ENCODE measurements around the gene AK9. TPM values are rescaled to one million over a fixed set of nuclear protein-coding genes. Genes with fewer than 3 reads are reported as not detected.

AK9 gene
- total and polyA plus RNA-seq, 4 donors = 2.7 to 12.5 (median 10.8) TPM

DNA sequence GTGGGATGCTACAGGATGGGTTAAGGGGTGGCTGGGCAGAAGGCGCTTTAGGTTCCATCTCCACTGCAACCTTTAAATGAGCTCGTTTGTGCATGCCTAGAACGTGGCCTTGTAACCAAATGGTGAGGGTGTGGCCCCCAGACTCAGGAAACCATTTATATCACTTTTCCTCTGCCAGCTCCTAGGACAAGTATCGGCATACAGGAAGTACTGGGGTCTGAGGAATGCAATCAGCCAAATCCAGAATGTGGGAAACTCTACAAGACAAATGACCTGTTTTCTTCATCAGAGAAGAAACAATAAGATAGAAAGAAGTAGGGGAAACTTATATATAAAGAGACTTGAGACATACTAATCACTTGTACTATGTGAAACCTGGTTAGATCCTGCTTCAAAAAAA lies 21.2 kb downstream of the AK9 start:
- Histone ChIP-seq H3K36me3 (ENCODE audit: control insufficient read depth in 1 of 2, insufficient read depth in 2 of 2, low read length in 1 of 2) (no peaks in the 10 kb centered on the region), H3K9me3 (ENCODE audit: control insufficient read depth, low read length) (no peaks in the 10 kb centered on the region), H3K4me3 (ENCODE audit: low read length in 2 of 2) (no peak overlapping the region), H3K27me3 (ENCODE audit: control insufficient read depth in 1 of 2, insufficient read depth in 2 of 2, low read length in 1 of 2) (no peaks in the 10 kb centered on the region), H3K4me1 (ENCODE audit: control insufficient read depth in 1 of 2, insufficient read depth in 2 of 2, low read length in 2 of 2) (no peaks in the 10 kb centered on the region), H3K27ac (ENCODE audit: low read depth in 1 of 2, low read length in 2 of 2) (no peak overlapping the region)
- ATAC-seq (ENCODE audit: low FRiP score) = no peak
- intact Hi-C loops (cut with DNase I) = no loop called here
- no peak for DNase-seq
- 49 to 68% methylated on average over 4 of the region's 4 CpGs for WGBS, 2 donors

DNA sequence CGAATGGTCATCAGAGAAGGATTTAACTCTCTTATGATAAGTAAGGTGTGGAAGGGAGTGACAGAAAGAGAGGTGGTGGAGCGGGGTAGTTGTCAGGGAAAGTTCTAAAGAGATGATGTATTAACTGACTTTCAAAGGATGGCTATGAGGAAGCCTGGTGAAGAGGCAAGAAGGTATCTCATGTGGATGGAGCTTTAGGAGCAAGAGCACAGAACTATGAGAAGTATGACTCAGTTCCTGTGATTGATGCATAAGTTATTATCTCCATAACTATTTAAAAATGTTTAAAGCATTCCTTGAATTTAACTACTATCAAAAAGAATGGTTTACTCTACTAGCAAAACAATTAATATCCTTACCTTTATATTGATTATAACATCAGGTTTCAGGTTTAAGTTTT lies 28.8 kb downstream of the AK9 start:
- Histone ChIP-seq H3K9me3 (ENCODE audit: control insufficient read depth, low read length) (no peaks in the 10 kb centered on the region), H3K27ac (ENCODE audit: low read depth in 1 of 2, low read length in 2 of 2) (no peak overlapping the region), H3K36me3 (ENCODE audit: control insufficient read depth in 1 of 2, insufficient read depth in 2 of 2, low read length in 1 of 2) (no peaks in the 10 kb centered on the region), H3K4me1 (ENCODE audit: control insufficient read depth in 1 of 2, insufficient read depth in 2 of 2, low read length in 2 of 2) (no peaks in the 10 kb centered on the region), H3K4me3 (ENCODE audit: low read length in 2 of 2) (no peak overlapping the region), H3K27me3 (ENCODE audit: control insufficient read depth in 1 of 2, insufficient read depth in 2 of 2, low read length in 1 of 2) (no peaks in the 10 kb centered on the region)
- DNase-seq = no peak
- intact Hi-C loops (cut with DNase I) = no loop called here
- no peak for ATAC-seq (ENCODE audit: low FRiP score)
- 91% methylated on average over 2 of the region's 2 CpGs for WGBS, 2 donors

- no peak for ATAC-seq (ENCODE audit: low FRiP score)
- Histone ChIP-seq H3K27me3 (ENCODE audit: control insufficient read depth in 1 of 2, insufficient read depth in 2 of 2, low read length in 1 of 2) (no peaks in the 10 kb centered on the region), H3K4me1 (ENCODE audit: control insufficient read depth in 1 of 2, insufficient read depth in 2 of 2, low read length in 2 of 2) (no peaks in the 10 kb centered on the region), H3K9me3 (ENCODE audit: control insufficient read depth, low read length) (no peaks in the 10 kb centered on the region), H3K4me3 (ENCODE audit: low read length in 2 of 2) (no peak overlapping the region), H3K27ac (ENCODE audit: low read depth in 1 of 2, low read length in 2 of 2) (no peak overlapping the region), H3K36me3 (ENCODE audit: control insufficient read depth in 1 of 2, insufficient read depth in 2 of 2, low read length in 1 of 2) (no peaks in the 10 kb centered on the region)
- intact Hi-C loops (cut with DNase I) = no loop called here
- WGBS, 2 donors = 71 to 83% methylated on average over 1 of the region's 1 CpG
- DNase-seq = no peak
Measured at GRCh38 chr6:109660526-109661320, 30.3 kb downstream of the AK9 start.

DNA sequence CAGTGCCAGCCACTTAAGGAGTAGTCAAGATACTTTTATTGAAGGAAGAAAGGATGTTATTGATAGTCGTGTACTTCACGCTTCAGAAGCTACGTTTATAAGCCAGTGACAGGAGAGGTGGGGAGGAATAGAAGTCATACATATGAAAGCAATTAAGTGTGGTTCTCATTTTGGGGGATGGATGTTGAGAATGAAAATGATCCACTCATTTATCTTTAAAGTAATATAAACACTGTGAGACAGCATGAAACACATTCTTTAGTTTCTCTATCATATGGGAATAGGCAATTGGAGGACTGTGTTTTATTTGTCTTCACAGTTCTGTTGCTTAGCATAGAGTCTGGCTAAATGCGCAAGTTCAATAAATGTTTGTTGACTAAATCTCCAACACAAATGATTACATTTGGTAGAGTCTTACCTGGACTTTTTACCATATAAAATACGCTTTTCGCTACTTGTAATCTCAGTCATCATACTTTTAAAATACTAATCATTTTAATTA lies 35.2 kb downstream of the AK9 start:
- no peak overlapping the region for H3K4me3 ChIP-seq (ENCODE audit: low read length in 2 of 2)
- no peaks in the 10 kb centered on the region for H3K4me1 ChIP-seq (ENCODE audit: control insufficient read depth in 1 of 2, insufficient read depth in 2 of 2, low read length in 2 of 2)
- H3K27ac ChIP-seq (ENCODE audit: low read depth in 1 of 2, low read length in 2 of 2) = no peak overlapping the region
- H3K36me3 ChIP-seq (ENCODE audit: control insufficient read depth in 1 of 2, insufficient read depth in 2 of 2, low read length in 1 of 2) = no peaks in the 10 kb centered on the region
- DNase-seq = no peak
- H3K9me3 ChIP-seq (ENCODE audit: control insufficient read depth, low read length) = no peaks in the 10 kb centered on the region
- no peak for ATAC-seq (ENCODE audit: low FRiP score)
- intact Hi-C loops (cut with DNase I) = no loop called here
- WGBS, 2 donors = 84 to 87% methylated on average over 6 of the region's 6 CpGs
- no peaks in the 10 kb centered on the region for H3K27me3 ChIP-seq (ENCODE audit: control insufficient read depth in 1 of 2, insufficient read depth in 2 of 2, low read length in 1 of 2)

DNA sequence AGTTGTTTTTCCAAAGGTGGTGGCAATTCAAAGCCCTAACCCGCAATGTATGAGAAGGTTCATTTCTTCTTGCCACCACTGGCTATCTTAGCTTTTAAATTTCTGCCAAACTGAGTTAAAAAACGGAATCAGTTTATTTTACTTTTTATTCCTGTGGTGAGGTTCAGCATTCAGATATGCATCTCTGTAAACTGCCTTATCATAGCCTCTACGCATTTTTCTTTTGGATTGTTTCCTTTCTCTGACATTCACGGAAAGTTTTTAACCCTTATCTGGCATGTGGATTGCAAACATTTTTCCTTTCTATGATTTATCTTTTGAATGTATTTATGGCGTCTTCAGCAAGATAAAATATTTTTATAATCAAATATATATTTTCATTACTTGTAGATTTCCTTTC lies 37.7 kb downstream of the AK9 start:
- Histone ChIP-seq H3K27ac (ENCODE audit: low read depth in 1 of 2, low read length in 2 of 2) (no peak overlapping the region), H3K4me3 (ENCODE audit: low read length in 2 of 2) (no peak overlapping the region), H3K9me3 (ENCODE audit: control insufficient read depth, low read length) (no peaks in the 10 kb centered on the region), H3K27me3 (ENCODE audit: control insufficient read depth in 1 of 2, insufficient read depth in 2 of 2, low read length in 1 of 2) (no peaks in the 10 kb centered on the region), H3K36me3 (ENCODE audit: control insufficient read depth in 1 of 2, insufficient read depth in 2 of 2, low read length in 1 of 2) (no peaks in the 10 kb centered on the region), H3K4me1 (ENCODE audit: control insufficient read depth in 1 of 2, insufficient read depth in 2 of 2, low read length in 2 of 2) (no peaks in the 10 kb centered on the region)
- intact Hi-C loops (cut with DNase I) = no loop called here
- ATAC-seq (ENCODE audit: low FRiP score) (no peak), DNase-seq (no peak)
- WGBS, 2 donors = 23 to 25% methylated on average over 5 of the region's 5 CpGs

GRCh38 chr6:109644131-109644530 lies 46.9 kb downstream of the AK9 start:
- Histone ChIP-seq H3K27ac (ENCODE audit: low read depth in 1 of 2, low read length in 2 of 2) (no peak overlapping the region), H3K27me3 (ENCODE audit: control insufficient read depth in 1 of 2, insufficient read depth in 2 of 2, low read length in 1 of 2) (no peaks in the 10 kb centered on the region), H3K9me3 (ENCODE audit: control insufficient read depth, low read length) (peaks cover 3% of the 10 kb centered on the region), H3K4me1 (ENCODE audit: control insufficient read depth in 1 of 2, insufficient read depth in 2 of 2, low read length in 2 of 2) (no peaks in the 10 kb centered on the region), H3K36me3 (ENCODE audit: control insufficient read depth in 1 of 2, insufficient read depth in 2 of 2, low read length in 1 of 2) (peaks cover 3 to 6% of the 10 kb centered on the region in 2 donors), H3K4me3 (ENCODE audit: low read length in 2 of 2) (no peak overlapping the region)
- 86 to 94% methylated on average over 2 of the region's 2 CpGs for WGBS, 2 donors
- ATAC-seq (ENCODE audit: low FRiP score) (no peak), DNase-seq (no peak)
- intact Hi-C loops (cut with DNase I) = no loop called here

DNA sequence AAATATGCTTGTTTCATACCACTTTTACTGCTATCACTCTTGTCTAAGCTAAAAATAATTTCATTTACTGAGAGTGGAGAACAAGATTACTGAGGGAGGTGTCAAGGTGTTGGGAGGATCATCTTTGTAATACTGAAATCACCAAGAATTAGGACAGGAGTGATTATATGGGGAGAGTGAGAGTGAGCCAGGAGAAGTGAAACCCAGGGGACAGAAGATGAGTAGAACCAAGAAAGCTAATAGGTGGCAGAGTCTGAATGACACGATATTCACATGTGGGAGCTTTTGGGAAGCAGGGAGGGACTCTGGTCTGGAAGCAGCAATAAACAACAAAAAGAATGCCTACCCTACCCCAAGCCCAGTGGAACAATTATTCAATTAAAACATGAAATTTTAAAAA lies 58.6 kb downstream of the AK9 start:
- intact Hi-C loops (cut with DNase I) = no loop called here
- peaks cover 2% of the 10 kb centered on the region for H3K9me3 ChIP-seq (ENCODE audit: control insufficient read depth, low read length)
- peaks cover 0 to 5% of the 10 kb centered on the region in 2 donors for H3K36me3 ChIP-seq (ENCODE audit: control insufficient read depth in 1 of 2, insufficient read depth in 2 of 2, low read length in 1 of 2)
- H3K4me3 ChIP-seq (ENCODE audit: low read length in 2 of 2) = no peak overlapping the region
- 79 to 90% methylated on average over 1 of the region's 1 CpG for WGBS, 2 donors
- H3K27ac ChIP-seq (ENCODE audit: low read depth in 1 of 2, low read length in 2 of 2) = no peak overlapping the region
- H3K27me3 ChIP-seq (ENCODE audit: control insufficient read depth in 1 of 2, insufficient read depth in 2 of 2, low read length in 1 of 2) = no peaks in the 10 kb centered on the region
- no peaks in the 10 kb centered on the region for H3K4me1 ChIP-seq (ENCODE audit: control insufficient read depth in 1 of 2, insufficient read depth in 2 of 2, low read length in 2 of 2)
- ATAC-seq (ENCODE audit: low FRiP score) (no peak), DNase-seq (no peak)

- intact Hi-C loops (cut with DNase I) = no loop called here
- ATAC-seq (ENCODE audit: low FRiP score) (no peak), DNase-seq (no peak)
- peaks cover 0 to 5% of the 10 kb centered on the region in 2 donors for H3K36me3 ChIP-seq (ENCODE audit: control insufficient read depth in 1 of 2, insufficient read depth in 2 of 2, low read length in 1 of 2)
- H3K27ac ChIP-seq (ENCODE audit: low read depth in 1 of 2, low read length in 2 of 2) = no peak overlapping the region
- no peak overlapping the region for H3K4me3 ChIP-seq (ENCODE audit: low read length in 2 of 2)
- no peaks in the 10 kb centered on the region for H3K27me3 ChIP-seq (ENCODE audit: control insufficient read depth in 1 of 2, insufficient read depth in 2 of 2, low read length in 1 of 2)
- 94 to 100% methylated on average over 1 of the region's 1 CpG for WGBS, 2 donors
- H3K4me1 ChIP-seq (ENCODE audit: control insufficient read depth in 1 of 2, insufficient read depth in 2 of 2, low read length in 2 of 2) = no peaks in the 10 kb centered on the region
- H3K9me3 ChIP-seq (ENCODE audit: control insufficient read depth, low read length) = peaks cover 2% of the 10 kb centered on the region
Measured at GRCh38 chr6:109631403-109631802, 59.6 kb downstream of the AK9 start.

Data from aorta (tissue), 5 donors.